Endodermal cell (in vitro differentiated cells): Measurements from ENCODE around the gene USF2. TPM values are rescaled to one million over a fixed set of nuclear protein-coding genes. Genes with fewer than 3 reads are reported as not detected.
A peak's percentile ranks its signal among the peaks of the same experiment; 100 is the strongest.

Experiments used
- DNase-seq: peaks from one replicate; pipeline ENCODE4 v3.0.0-alpha.2; 2017
- H3K27ac ChIP-seq: 2 replicates; pipeline ENCODE4 v1.5.1; 2013; ENCODE audit warnings: mild to moderate bottlenecking, low read depth, low read length, moderate library complexity
- H3K27me3 ChIP-seq: 2 replicates; pipeline ENCODE4 v1.6.1; 2013; ENCODE audit warnings: mild to moderate bottlenecking, low read length, moderate library complexity; ENCODE audit not compliant: insufficient read depth, control insufficient read depth, poor library complexity, severe bottlenecking
- H3K36me3 ChIP-seq: 2 replicates; pipeline ENCODE4 v1.7.0; 2013; ENCODE audit warnings: mild to moderate bottlenecking, low read length, moderate library complexity; ENCODE audit not compliant: control insufficient read depth, insufficient read depth
- H3K4me1 ChIP-seq: one replicate; pipeline ENCODE4 v1.7.0; 2013; ENCODE audit warnings: low read length; ENCODE audit not compliant: control insufficient read depth, insufficient read depth
- H3K4me3 ChIP-seq: 2 replicates; pipeline ENCODE4 v1.5.1; 2013; ENCODE audit warnings: mild to moderate bottlenecking, low read length, moderate library complexity
- H3K9ac ChIP-seq: 2 replicates; pipeline ENCODE4 v1.6.1; 2013; ENCODE audit warnings: mild to moderate bottlenecking, low read length, moderate library complexity; ENCODE audit not compliant: poor library complexity, severe bottlenecking; ENCODE audit errors: extremely low read depth
- H3K9me3 ChIP-seq: 2 replicates; pipeline ENCODE4 v1.6.1; 2013; ENCODE audit warnings: mild to moderate bottlenecking, low read length, moderate library complexity; ENCODE audit not compliant: control insufficient read depth
- H3K27ac Mint-ChIP-seq: 2 replicates; pipeline ENCODE4 v1.8.0; 2020; ENCODE audit warnings: mixed read lengths
- H3K27me3 Mint-ChIP-seq: 2 replicates; pipeline ENCODE4 v1.8.0; 2021; ENCODE audit warnings: mild to moderate bottlenecking, mixed read lengths; ENCODE audit not compliant: insufficient read depth
- H3K36me3 Mint-ChIP-seq: 2 replicates; pipeline ENCODE4 v1.8.0; 2020; ENCODE audit warnings: low read depth, mixed read lengths
- H3K4me1 Mint-ChIP-seq: 2 replicates; pipeline ENCODE4 v1.8.0; 2020; ENCODE audit warnings: mixed read lengths
- H3K4me3 Mint-ChIP-seq: 2 replicates; pipeline ENCODE4 v1.8.0; 2020; ENCODE audit warnings: mild to moderate bottlenecking, moderate library complexity, mixed read lengths
- H3K9me3 Mint-ChIP-seq: 2 replicates; pipeline ENCODE4 v1.8.0; 2020; ENCODE audit warnings: mild to moderate bottlenecking, mixed read lengths
- CTCF ChIP-seq: fragments of 200-600 bp; sonication (generic); conservative IDR thresholded peaks from 2 replicates; pipeline ENCODE4 v1.5.0; 2021; ENCODE audit warnings: antibody characterized with exemption, mild to moderate bottlenecking
- WGBS, 2 experiments: methylation state at CpG; one replicate each; pipeline versions ENCODE4 v1.1.5 to v1.1.7; 2013; ENCODE audit warnings: missing lambda C conversion rate in 2 of 2, mixed read lengths in 1 of 2; ENCODE audit not compliant: insufficient coverage in 1 of 2, insufficient read length in 1 of 2; 5-methylcytosine and 5-hydroxymethylcytosine counted together
- total RNA-seq, 2 donors: library from RNA; stranded (reverse); fragmentation: NEBNext Ultra II Directional in 1 of 2; extraction: Animal tissue kit (Norgen Biotek cat#: 25700) in 1 of 2; gene quantifications; 2 replicates in 1 of 2; 3 replicates in 1 of 2; pipeline ENCODE4 v1.2.1, GENCODE V29; 2021

USF2 gene
- total RNA-seq, 2 donors from 2014 or later = 111 to 121 TPM

DNA sequence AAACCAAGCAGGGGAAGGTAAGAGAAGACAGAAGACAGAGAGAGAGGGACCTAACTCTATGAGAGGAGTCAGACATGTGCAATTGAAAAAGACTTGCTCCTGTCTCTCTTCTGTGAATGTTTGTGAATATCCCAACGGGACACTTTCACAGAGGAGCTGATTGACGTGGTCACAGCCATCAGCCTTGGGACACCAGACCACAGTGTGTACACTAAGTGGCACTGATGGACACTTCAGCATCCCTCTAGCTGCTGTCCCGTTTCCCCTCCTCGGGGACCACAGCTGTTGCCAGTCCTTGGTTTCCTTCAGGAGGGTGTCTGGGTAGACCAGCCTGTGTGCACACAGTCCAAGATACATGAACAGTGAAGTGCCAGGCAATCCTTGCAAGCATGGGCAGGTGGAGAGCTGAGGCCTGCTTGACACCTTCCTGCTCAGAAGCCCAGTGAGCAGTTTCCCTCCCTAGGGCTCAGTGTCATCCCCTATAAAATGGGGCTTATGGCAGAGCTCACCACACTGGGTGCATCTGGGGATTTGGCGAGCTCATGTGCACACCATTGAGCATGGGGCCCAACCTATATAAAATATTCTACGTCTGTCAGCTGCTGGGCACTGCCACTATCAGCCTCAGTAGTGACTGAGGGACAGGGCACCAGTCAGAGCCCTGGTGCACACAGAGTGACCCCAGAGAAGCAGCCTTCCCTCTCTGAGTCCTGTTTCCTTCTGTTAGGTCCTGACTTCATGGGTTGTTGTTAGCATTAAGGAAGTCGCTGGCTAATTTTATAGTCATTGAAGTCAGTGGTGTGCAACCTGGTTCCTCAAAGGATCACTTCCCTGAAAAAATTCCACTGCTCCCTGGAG lies 4.3 kb upstream of the USF2 start:
- Mint-ChIP-seq H3K9me3 (no peaks in the 10 kb centered on the region), H3K4me3 (no peak overlapping the region), H3K36me3 (peaks cover 50% of the 10 kb centered on the region), H3K4me1 (peaks cover 15% of the 10 kb centered on the region), H3K27me3 (no peaks in the 10 kb centered on the region), H3K27ac (no peak overlapping the region)
- no peak overlapping the region for H3K9ac ChIP-seq
- no peaks in the 10 kb centered on the region for H3K27me3 ChIP-seq
- H3K27ac ChIP-seq = no peak overlapping the region
- no peaks in the 10 kb centered on the region for H3K4me1 ChIP-seq
- no peak overlapping the region for H3K4me3 ChIP-seq
- TF ChIP-seq CTCF = no peak
- no peaks in the 10 kb centered on the region for H3K9me3 ChIP-seq
- peak; percentile 39 for DNase-seq
- peaks cover 65% of the 10 kb centered on the region for H3K36me3 ChIP-seq
- WGBS, 2 experiments = 84 to 90% methylated on average over 6 to 7 of the region's 7 CpGs

DNA sequence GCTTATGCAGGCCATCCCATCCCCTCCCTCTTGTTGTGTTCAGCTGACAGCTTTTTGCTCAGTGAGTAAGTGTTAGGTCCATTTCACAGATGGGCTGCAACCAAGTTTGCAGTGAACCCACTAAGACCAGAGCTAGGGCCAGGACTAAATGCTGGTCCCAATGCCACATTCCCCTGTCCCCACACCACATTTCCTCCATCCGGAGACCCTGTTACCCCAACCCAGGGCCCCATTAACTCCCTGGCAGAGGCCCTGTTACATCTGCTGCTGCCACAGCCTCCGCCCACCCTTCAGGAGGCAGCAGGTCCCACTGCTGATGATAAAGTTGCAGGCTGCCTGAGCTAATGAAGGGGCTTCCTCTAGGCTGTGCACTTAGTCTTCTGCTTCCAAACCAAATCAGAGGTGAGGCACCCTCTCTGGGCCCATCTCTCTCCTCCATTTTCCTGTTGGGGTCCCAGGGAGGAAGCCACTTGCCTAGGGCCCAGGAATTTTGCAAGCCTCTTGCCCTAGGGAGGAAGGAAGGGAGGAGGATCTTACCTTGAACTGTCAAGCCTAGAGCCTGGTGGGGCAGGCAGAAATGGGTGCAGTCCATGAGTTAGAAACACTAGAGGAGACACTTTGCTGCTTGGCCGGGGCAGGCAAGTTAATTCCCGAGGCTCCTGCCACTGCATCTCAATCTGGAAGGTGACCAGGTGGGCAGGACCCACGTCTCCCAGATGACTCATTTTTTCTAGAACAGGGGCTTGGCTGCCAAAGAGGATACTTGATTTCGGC lies 3.4 kb upstream of the USF2 start:
- Mint-ChIP-seq H3K36me3 (peaks cover 48% of the 10 kb centered on the region), H3K27ac (peak overlapping the region; percentile 69), H3K4me1 (peaks cover 15% of the 10 kb centered on the region), H3K27me3 (no peaks in the 10 kb centered on the region), H3K9me3 (no peaks in the 10 kb centered on the region), H3K4me3 (peak overlapping the region; percentile 75)
- TF ChIP-seq CTCF = no peak
- no peak overlapping the region for H3K4me3 ChIP-seq
- DNase-seq = peak; percentile 49
- WGBS, 2 experiments = 89 to 96% methylated on average over 6 of the region's 6 CpGs
- no peak overlapping the region for H3K27ac ChIP-seq
- H3K9ac ChIP-seq = no peak overlapping the region
- no peaks in the 10 kb centered on the region for H3K9me3 ChIP-seq
- no peaks in the 10 kb centered on the region for H3K27me3 ChIP-seq
- peaks cover 63% of the 10 kb centered on the region for H3K36me3 ChIP-seq
- H3K4me1 ChIP-seq = no peaks in the 10 kb centered on the region

GRCh38 chr19:35265900-35266519 lies 2.8 kb upstream of the USF2 start:
- no peak for TF ChIP-seq CTCF

More at GRCh38 chr19:35265900-35266519, 2.8 kb upstream of the USF2 start:
- no peak overlapping the region for H3K4me3 ChIP-seq
- Mint-ChIP-seq H3K27me3 (no peaks in the 10 kb centered on the region), H3K9me3 (no peaks in the 10 kb centered on the region), H3K4me3 (peak overlapping the region; percentile 75), H3K36me3 (peaks cover 50% of the 10 kb centered on the region), H3K27ac (peak overlapping the region; percentile 69), H3K4me1 (peaks cover 13% of the 10 kb centered on the region)
- H3K27ac ChIP-seq = no peak overlapping the region
- H3K9ac ChIP-seq = no peak overlapping the region
- no peaks in the 10 kb centered on the region for H3K9me3 ChIP-seq
- no peaks in the 10 kb centered on the region for H3K4me1 ChIP-seq
- peak; percentile 49 for DNase-seq
- peaks cover 64% of the 10 kb centered on the region for H3K36me3 ChIP-seq
- H3K27me3 ChIP-seq = no peaks in the 10 kb centered on the region
- 98% methylated on average over 6 to 10 of the region's 10 CpGs for WGBS, 2 experiments
